ENCODE data around the gene GLRA1. TPM values are rescaled to one million over a fixed set of nuclear protein-coding genes. Genes with fewer than 3 reads are reported as not detected.

GLRA1 gene
- not detected for total RNA-seq

DNA sequence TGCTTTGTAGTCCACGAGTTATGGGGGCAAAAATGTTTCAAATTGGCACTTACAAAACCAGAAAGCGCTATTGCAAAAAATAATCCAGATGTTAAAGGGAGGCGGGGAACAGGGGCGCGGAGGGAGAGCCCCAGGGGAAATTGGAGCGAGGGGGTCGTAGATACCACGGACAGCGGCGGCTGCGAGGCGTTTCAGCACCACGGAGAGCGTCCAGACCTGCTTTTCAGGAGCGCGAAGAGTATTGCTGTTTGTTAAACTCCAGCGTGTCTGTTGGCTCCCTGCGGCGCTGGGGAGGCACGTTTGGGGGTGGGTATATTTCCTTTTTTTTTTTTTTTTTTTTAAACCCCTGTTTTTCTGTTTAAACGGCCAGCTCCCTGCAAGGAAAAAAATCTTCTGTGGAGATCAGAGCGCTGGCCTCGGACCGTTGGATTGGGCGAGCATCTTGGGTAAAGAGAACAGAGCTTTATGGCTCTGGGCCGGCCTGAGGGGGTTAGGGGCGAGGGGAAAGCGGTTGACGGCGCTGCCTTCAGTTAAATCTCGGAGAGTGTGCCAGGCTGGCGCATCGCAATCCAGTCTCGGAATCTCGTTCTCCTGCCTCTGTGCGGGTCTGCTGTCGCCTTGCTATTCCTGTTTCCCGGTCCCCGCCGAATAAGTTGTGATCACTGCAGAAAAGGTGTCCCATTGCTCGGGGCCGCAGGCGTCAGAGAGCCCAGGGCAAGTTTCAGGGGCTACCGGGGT, at the start of gene GLRA1:
TSS of gene GLRA1 (minus strand) at position 288 of the 738 bp plus-strand sequence. CDS start 302 bp downstream, outside the sequence.
- CTCF ChIA-PET, result interaction anchor here (0.7 to 1.1 kb wide), 2 partner anchors 219 to 425 kb away, joined by 3 to 4 read pairs; no protein-coding TSS in a partner anchor
- Mint-ChIP-seq H3K36me3 (ENCODE audit: low read depth) (no peaks in the 10 kb centered on the region), H3K4me3 (no peak within 1 kb of the TSS), H3K27me3 (peaks cover 30% of the 10 kb centered on the region), H3K4me1 (ENCODE audit: low read depth) (no peaks in the 10 kb centered on the region), H3K27ac (no peak within 1 kb of the TSS), H3K9me3 (no peaks in the 10 kb centered on the region)
- ATAC-seq (peak; percentile 71), DNase-seq (peak; percentile 66)
- intact Hi-C loops (cut with micrococcal nuclease), result no loop called here
- TF ChIP-seq, protein P1, sequence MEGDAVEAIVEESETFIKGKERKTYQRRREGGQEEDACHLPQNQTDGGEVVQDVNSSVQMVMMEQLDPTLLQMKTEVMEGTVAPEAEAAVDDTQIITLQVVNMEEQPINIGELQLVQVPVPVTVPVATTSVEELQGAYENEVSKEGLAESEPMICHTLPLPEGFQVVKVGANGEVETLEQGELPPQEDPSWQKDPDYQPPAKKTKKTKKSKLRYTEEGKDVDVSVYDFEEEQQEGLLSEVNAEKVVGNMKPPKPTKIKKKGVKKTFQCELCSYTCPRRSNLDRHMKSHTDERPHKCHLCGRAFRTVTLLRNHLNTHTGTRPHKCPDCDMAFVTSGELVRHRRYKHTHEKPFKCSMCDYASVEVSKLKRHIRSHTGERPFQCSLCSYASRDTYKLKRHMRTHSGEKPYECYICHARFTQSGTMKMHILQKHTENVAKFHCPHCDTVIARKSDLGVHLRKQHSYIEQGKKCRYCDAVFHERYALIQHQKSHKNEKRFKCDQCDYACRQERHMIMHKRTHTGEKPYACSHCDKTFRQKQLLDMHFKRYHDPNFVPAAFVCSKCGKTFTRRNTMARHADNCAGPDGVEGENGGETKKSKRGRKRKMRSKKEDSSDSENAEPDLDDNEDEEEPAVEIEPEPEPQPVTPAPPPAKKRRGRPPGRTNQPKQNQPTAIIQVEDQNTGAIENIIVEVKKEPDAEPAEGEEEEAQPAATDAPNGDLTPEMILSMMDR (IDR thresholded peaks at IDR 0.05), result no peak
- POLR2A ChIA-PET, result interaction anchor here (0.7 to 1.3 kb wide), 2 partner anchors 35 to 88 kb away, joined by 3 read pairs; no protein-coding TSS in a partner anchor

DNA sequence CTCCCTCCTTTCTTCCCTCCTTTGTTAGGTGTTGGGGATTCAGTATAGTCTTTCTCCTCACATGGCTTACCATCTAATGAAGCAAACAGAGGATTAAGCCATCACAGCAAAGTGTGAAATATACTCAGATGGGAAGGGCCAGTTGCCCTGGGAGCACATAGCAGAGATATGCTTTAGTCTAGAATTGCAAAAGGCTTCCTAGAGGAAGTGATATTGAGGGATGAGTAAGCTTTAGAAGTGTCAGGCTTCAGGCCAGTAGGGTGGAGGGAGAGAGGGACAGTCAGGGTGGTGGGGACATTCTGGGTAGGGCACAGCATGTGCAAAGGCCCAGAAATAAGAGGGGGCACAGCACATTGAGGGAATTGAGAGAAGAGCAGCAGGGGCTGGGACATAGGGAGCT, 46.2 kb upstream of the GLRA1 start:
- DNase-seq (no peak), ATAC-seq (no peak)
- intact Hi-C loops (cut with micrococcal nuclease), result no loop called here
- H3K27ac Mint-ChIP-seq, result no peak overlapping the region
- TF ChIP-seq, protein P1 (IDR thresholded peaks at IDR 0.05), result no peak
- no peaks in the 10 kb centered on the region for H3K4me1 Mint-ChIP-seq (ENCODE audit: low read depth)
- POLR2A ChIA-PET, result no interaction called here
- H3K4me3 Mint-ChIP-seq, result no peak overlapping the region
- H3K36me3 Mint-ChIP-seq (ENCODE audit: low read depth), result no peaks in the 10 kb centered on the region
- H3K27me3 Mint-ChIP-seq, result no peaks in the 10 kb centered on the region
- no peaks in the 10 kb centered on the region for H3K9me3 Mint-ChIP-seq
- CTCF ChIA-PET, result no interaction called here

DNA sequence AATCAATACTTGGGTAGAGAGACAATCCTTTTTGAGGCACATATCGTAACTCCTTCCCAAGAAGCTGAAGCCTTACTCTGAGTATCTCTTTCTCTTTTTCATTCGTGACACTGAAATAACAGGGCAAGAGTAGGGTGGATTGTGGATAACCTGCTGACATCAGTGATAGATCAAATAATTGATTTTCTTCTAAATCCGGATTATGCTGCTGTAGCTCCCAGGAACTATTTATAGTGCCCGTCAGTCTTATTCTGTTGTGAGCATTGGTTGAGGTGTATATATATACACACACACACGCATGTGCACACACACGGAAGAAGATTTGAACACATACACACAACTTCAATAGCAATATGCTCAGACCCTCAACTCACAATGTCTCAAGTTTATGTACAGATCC, 43.2 kb upstream of the GLRA1 start:
- ChIA-PET CTCF (interaction anchor here (0.8 kb wide), 1 partner anchor 175 kb away, joined by 3 read pairs; no protein-coding TSS in a partner anchor), POLR2A (no interaction called here)
- Mint-ChIP-seq H3K27ac (no peak overlapping the region), H3K27me3 (no peaks in the 10 kb centered on the region), H3K4me3 (no peak overlapping the region), H3K36me3 (ENCODE audit: low read depth) (no peaks in the 10 kb centered on the region), H3K4me1 (ENCODE audit: low read depth) (no peaks in the 10 kb centered on the region), H3K9me3 (no peaks in the 10 kb centered on the region)
- ATAC-seq, result no peak
- TF ChIP-seq, protein P1 (IDR thresholded peaks at IDR 0.05), result no peak
- no peak for DNase-seq
- intact Hi-C loops (cut with micrococcal nuclease), result no loop called here

DNA sequence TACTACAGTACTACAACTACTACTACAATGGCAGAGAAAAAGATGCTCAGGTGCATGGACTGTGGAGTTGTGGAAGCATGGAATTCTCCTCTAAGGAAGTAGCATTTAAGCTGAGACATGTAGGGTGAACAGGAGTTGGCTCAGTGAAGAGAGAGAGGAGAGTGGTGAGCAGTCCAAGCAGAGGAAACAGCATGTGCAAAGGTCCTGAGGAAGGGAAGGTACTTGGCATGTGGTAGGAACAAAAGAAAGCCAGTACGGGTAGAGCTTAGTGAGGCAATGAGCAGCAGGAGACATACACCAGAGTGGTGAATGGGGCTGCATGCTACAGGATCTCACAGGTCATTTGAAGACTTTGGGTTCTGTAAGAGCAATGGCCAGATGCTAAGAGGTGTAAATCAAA, 41.4 kb upstream of the GLRA1 start:
- no peak for DNase-seq
- H3K4me3 Mint-ChIP-seq, result no peak overlapping the region
- ChIA-PET CTCF (no interaction called here), POLR2A (no interaction called here)
- intact Hi-C loops (cut with micrococcal nuclease), result no loop called here
- no peaks in the 10 kb centered on the region for H3K4me1 Mint-ChIP-seq (ENCODE audit: low read depth)
- H3K27ac Mint-ChIP-seq, result no peak overlapping the region
- H3K9me3 Mint-ChIP-seq, result no peaks in the 10 kb centered on the region
- TF ChIP-seq, protein P1 (IDR thresholded peaks at IDR 0.05), result no peak
- no peaks in the 10 kb centered on the region for H3K36me3 Mint-ChIP-seq (ENCODE audit: low read depth)
- ATAC-seq, result no peak
- no peaks in the 10 kb centered on the region for H3K27me3 Mint-ChIP-seq

DNA sequence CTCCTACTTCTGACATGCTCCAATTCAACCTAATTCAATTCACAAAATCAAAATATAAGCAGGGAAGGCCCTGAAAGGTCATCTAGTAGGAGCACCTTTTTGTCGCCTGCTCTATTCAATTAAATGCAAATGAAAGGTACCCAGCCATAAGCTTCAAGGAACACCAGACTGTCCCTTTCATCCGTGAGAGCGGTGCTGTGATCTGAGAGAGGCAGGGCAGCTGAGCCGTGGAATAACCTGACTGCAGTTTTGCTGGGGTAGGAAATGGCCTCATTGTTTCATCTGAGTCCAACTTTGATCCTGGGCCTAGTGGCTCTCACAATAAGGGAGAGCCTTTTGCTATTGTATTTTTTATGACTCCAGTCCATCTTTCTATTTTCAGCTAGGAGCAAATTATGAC, 39.8 kb upstream of the GLRA1 start:
- ChIA-PET POLR2A (interaction anchor here (0.6 kb wide), 1 partner anchor 75 kb away, joined by 3 read pairs; no protein-coding TSS in a partner anchor), CTCF (no interaction called here)
- TF ChIP-seq, protein P1 (IDR thresholded peaks at IDR 0.05), result no peak
- no peaks in the 10 kb centered on the region for H3K4me1 Mint-ChIP-seq (ENCODE audit: low read depth)
- H3K27ac Mint-ChIP-seq, result no peak overlapping the region
- DNase-seq (no peak), ATAC-seq (no peak)
- no peaks in the 10 kb centered on the region for H3K9me3 Mint-ChIP-seq
- no peaks in the 10 kb centered on the region for H3K36me3 Mint-ChIP-seq (ENCODE audit: low read depth)
- no peaks in the 10 kb centered on the region for H3K27me3 Mint-ChIP-seq
- intact Hi-C loops (cut with micrococcal nuclease), result no loop called here
- H3K4me3 Mint-ChIP-seq, result no peak overlapping the region

Measured in activated CD8-positive, alpha-beta T cell treated with anti-CD3 and anti-CD28 coated beads for 36 hours (primary cell).